Measurements from ENCODE around the gene FKBP10.
"Not testable (repeated sequence)": the region's sequence is repeated elsewhere in the genome, so short reads cannot be mapped to it uniquely, and the experiment has no call there.

Gene FKBP10

GRCh38 chr17:41811549-41812380, 1.0 kb upstream of the FKBP10 start, which contains the start of gene P3H4:
Gene P3H4 (minus strand): TSS chr17:41811949. CDS start chr17:41811915, 34 bp downstream.
- peak; percentile 16 to 71 (median 42) for DNase-seq

DNA sequence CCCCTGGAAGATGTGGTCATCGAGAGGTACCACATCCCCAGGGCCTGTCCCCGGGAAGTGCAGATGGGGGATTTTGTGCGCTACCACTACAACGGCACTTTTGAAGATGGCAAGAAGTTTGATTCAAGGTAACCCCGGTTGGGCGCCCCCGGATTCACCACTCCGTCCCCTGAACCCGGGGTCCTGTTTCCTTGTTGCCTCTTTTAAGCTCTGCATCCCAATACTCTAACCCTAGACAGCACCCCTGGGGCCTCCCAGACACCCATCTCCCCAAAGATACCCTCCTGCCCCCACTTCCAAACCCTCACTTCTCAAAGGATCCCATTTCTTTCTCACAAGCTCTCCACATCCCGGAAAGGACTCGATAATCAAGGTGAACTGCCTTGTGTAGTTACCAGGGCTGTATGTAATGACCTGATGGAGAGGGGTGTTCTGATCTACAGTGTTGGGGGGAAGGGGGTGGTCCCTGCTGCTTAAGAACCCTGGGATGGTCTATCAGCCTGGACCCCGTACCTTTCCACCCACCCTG, 412 bp downstream of the FKBP10 start:
- no peak for DNase-seq

GRCh38 chr17:41813699-41814124, 908 bp downstream of the FKBP10 start:
- no peak for DNase-seq

DNA sequence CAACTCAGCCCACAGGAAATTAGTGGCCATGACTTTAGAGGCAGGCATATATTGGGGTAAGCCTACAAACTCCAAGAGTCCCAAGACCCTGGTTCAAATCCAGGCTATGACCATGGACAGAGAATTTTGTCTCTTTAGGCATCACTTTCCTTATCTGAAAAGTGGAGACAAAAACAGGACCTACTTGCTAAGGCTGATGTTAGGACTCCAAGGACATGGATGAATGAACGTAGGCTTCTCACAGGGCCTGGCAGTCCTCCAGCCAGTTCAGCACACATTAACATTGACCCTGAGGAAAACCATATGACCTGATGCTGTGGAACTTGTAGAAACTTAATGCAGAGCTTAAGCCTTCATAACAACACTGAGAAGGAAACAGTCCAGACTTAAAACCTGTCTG, 1.4 kb downstream of the FKBP10 start:
- DNase-seq, result no peak

DNA sequence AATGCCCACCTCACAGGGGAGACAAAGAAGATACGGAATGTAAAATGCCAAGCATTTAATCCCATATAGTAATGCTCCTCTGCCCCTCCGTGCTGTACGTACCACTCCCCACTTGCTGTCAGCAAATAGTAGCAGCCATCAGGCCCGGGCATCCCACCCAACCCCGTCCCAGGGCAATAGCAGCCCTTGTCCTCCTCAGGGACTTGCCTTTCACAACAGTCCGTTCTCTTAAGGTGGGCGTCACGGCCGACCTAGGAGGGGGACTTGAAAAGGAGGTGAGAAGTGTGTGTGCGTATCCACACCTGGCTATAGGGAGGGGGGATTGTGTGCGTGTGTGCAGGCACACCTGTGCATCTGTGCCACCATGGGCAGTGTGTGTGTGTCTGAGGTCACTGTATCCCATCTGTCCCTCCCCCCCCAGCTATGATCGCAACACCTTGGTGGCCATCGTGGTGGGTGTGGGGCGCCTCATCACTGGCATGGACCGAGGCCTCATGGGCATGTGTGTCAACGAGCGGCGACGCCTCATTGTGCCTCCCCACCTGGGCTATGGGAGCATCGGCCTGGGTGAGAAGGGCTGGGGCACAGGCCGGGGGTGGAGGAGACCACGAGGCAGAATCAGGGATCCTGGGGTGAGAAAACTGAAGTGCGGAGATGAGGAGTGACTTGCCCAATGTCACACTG, 4.0 kb downstream of the FKBP10 start:
- no peak for DNase-seq

GRCh38 chr17:41818024-41818423, 5.2 kb downstream of the FKBP10 start:
- no peak for DNase-seq

DNA sequence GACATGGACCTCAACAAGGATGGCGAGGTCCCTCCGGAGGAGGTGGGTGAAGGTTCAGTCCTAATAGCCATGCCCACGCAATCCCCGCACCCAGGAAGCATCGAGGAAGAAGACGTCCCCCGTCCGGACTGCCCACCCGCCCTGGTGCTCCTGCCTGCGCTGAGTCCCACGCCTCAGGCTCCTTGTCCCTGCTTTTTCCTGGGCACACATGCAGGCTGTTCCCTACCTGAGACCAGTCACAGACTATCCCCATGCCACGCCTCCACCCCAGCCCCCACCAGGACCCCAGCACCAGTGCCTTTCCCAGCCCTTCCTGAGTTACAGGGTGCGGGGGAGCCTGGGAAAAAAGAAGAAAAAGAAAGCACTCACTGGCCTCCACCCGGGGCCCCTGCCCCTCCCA, 9.0 kb downstream of the FKBP10 start:
- no peak for DNase-seq

DNA sequence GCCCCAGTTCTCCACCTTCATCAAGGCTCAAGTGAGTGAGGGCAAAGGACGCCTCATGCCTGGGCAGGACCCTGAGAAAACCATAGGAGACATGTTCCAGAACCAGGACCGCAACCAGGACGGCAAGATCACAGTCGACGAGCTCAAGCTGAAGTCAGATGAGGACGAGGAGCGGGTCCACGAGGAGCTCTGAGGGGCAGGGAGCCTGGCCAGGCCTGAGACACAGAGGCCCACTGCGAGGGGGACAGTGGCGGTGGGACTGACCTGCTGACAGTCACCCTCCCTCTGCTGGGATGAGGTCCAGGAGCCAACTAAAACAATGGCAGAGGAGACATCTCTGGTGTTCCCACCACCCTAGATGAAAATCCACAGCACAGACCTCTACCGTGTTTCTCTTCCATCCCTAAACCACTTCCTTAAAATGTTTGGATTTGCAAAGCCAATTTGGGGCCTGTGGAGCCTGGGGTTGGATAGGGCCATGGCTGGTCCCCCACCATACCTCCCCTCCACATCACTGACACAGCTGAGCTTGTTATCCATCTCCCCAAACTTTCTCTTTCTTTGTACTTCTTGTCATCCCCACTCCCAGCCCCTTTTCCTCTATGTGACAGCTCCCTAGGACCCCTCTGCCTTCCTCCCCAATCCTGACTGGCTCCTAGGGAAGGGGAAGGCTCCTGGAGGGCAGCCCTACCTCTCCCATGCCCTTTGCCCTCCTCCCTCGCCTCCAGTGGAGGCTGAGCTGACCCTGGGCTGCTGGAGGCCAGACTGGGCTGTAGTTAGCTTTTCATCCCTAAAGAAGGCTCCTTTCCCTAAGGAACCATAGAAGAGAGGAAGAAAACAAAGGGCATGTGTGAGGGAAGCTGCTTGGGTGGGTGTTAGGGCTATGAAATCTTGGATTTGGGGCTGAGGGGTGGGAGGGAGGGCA, 9.7 kb downstream of the FKBP10 start:
- no peak for DNase-seq

GRCh38 chr17:41823141-41823524, 10.3 kb downstream of the FKBP10 start:
- DNase-seq, result no peak

DNA sequence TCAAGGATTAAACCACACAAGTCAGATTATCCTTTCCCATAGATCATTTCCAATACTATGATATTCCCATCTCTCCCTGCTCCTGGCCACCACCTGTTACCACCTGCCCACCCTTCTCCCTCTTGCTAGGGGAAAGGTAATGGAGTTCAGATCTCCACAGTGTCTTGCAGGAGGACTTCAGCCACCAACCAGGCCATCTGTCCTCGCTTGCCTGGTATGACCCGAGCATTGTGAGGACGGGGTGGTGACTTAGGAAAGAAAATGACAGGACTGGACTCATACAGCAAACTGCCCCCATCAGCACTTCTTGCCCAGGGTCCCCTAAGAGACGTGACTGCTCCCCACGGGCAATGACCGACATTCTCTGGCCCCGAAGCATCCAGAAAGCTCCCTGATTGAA, 10.8 kb downstream of the FKBP10 start:
- DNase-seq, result no peak

DNA sequence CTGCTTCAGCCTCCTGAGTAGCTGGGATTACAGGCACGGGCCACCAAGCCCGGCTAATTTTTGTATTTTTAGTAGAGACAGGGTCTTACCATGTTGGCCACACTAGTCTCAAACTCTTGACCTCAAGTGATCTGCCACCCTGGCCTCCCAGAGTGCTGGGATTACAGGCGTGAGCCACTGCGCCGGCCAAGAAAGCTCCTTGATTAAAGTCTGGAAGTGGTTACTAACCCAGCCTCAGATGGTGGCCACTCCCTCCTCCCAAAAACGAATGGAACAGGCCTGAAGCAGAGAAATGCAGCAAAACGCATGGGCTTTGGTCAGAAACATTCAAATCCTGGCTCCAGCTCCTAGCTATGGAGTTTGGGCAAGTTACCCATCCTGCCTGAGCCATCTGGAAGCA, 11.3 kb downstream of the FKBP10 start:
- DNase-seq, result no peak

GRCh38 chr17:41825175-41825845, 12.5 kb downstream of the FKBP10 start:
- DNase-seq, result no peak

DNA sequence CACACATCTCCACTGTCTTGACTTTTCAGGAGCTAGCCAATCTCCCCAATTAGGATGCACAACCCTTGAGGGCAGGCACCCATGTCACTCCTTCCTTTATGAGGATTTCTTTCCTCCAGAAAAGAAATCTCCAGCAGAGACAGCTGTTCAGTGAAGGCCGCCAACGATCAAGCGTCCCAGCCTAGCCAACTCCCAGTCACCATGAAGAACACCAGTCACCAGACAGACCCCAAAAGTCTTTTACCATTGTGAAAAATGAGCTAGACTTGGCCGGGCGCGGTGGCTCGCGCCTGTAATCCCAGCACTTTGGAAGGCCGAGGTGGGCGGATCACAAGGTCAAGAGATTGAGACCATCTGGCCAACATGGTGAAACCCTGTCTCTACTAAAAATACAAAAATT, 17.2 kb downstream of the FKBP10 start:
- not testable (repeated sequence) for DNase-seq

GRCh38 chr17:41835214-41835799, 22.5 kb downstream of the FKBP10 start:
- no peak for DNase-seq

- peak in 2 of 4 experiments; percentile 14 to 65 for DNase-seq
These were observed 23.2 kb downstream of the FKBP10 start, which contains the start of gene NT5C3B for GRCh38 chr17:41835800-41836549. Gene NT5C3B (minus strand): TSS chr17:41836232. CDS start chr17:41836193, 39 bp downstream.

DNA sequence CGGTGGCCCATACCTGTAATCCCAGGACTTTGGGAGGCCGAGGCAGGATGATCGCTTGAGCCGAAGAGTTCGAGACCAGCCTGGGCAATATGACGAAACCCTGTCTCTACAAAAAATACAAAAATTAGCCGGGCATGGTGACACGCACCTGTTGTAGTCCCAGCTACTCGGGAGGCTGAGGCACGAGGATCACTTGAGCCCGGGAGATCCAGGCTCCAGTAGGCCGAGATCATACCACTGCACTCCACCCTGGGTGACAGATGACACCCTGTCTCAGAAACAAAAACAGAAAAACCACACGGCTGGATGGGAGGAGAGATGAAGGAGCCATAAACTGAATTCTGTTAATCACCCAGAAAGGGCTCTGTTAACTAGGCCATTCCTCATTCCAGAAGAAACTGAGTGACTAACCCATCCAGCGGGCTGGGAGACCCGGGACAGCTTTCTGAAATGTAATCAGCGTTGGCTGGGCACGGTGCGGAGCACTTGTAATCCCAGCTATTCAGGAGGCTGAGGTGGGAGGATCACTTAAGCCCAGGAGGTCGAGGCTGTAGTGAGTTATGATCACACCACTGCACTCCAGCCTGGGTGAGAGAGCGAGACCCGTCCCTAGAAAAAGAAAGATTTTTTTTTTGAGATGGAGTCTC, 23.9 kb downstream of the FKBP10 start:
- no peak for DNase-seq

- no peak for DNase-seq
These were observed 25.1 kb downstream of the FKBP10 start, which contains the start of gene KLHL10 for GRCh38 chr17:41837761-41838538. Gene KLHL10 (plus strand): TSS chr17:41837825. CDS start chr17:41837933, 108 bp downstream.

DNA sequence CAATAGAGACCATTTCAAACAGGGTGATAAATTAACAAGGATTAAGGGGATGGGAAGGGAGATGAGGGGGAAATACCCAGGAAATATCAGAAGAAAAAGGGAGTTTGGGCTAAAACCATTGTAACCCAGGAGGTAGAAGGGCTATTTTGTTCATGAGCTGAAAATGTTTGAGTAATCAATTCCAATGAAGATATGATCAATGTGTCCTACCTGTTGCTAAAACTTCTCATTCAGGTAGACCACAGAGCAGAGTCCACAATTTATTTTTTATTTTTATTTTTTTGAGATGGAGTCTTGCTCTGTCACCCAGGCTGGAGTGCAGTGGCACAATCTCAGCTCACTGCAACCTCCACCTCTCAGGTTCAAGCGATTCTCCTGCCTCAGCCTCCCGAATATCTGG, 26.6 kb downstream of the FKBP10 start:
- not testable (repeated sequence) for DNase-seq

DNA sequence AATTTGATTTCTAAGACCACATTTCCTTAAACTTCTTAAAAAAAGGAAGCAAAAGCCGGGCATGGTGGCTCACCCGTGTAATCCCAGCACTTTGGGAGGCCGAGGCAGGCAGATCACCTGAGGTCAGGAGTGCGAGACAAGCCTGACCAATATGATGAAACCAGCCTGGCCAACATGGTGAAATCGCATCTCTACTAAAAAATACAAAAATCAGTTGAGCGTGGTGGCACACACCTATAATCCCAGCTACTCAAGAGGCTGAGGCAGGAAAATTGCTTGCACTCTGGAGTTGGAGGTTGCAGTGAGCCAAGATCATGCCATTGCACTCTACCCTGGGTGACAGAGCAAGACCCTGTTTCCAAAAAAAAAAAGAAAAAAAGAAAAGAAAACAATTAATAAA, 28.0 kb downstream of the FKBP10 start:
- not testable (repeated sequence) for DNase-seq

All from activated naive CD4-positive, alpha-beta T cell (primary cell).